H1 (cell line): ENCODE data around the gene CCNA1.

Source experiments
- BRCA1 ChIP-seq: IDR thresholded peaks from 2 replicates; pipeline ENCODE4 v1.6.1; 2012; ENCODE audit warnings: low read depth, low read length, improper control_type of control experiment
- CTCF ChIP-seq, 3 experiments: IDR thresholded peaks; 1 replicate in 2 of 3; 2 replicates in 1 of 3; pipeline versions ENCODE4 v1.5.1 to v1.6.1; 2011; ENCODE audit warnings: low read length in 3 of 3, mild to moderate bottlenecking in 3 of 3, inconsistent platforms in 2 of 3, low read depth in 1 of 3, moderate library complexity in 1 of 3; ENCODE audit not compliant: insufficient read depth in 1 of 3; ENCODE audit errors: control extremely low read depth in 1 of 3
- EZH2 ChIP-seq: fragments of 200-600 bp; sonication (generic); IDR thresholded peaks from 2 replicates; pipeline ENCODE4 v1.7.1; 2012; ENCODE audit warnings: low read depth, mild to moderate bottlenecking, moderate library complexity, low read length, inconsistent platforms; ENCODE audit not compliant: severe bottlenecking
- GABPA ChIP-seq: IDR thresholded peaks from 2 replicates; pipeline ENCODE4 v1.6.1; 2011; ENCODE audit warnings: mild to moderate bottlenecking, low read length, moderate library complexity, borderline replicate concordance; ENCODE audit not compliant: insufficient read depth
- MAFK ChIP-seq: IDR thresholded peaks from 2 replicates; pipeline ENCODE4 v1.6.1; 2012; ENCODE audit warnings: low read depth, mild to moderate bottlenecking, improper control_type of control experiment, low read length
- POLR2A ChIP-seq, 2 experiments: IDR thresholded peaks; 1 replicate in 1 of 2; 2 replicates in 1 of 2; pipeline ENCODE4 v1.6.1; 2011; ENCODE audit warnings: low read depth in 2 of 2, low read length in 2 of 2, mild to moderate bottlenecking in 2 of 2; ENCODE audit errors: control extremely low read depth in 1 of 2
- RAD21 ChIP-seq, 2 experiments: IDR thresholded peaks in 1 of 2; conservative IDR thresholded peaks in 1 of 2; 2 replicates each; pipeline ENCODE4 v1.6.1; 2011; ENCODE audit warnings: low read depth in 2 of 2, low read length in 2 of 2, improper control_type of control experiment in 1 of 2, inconsistent platforms in 1 of 2, mild to moderate bottlenecking in 1 of 2, moderate library complexity in 1 of 2
- SIN3A ChIP-seq, 2 experiments: IDR thresholded peaks in 1 of 2; conservative IDR thresholded peaks in 1 of 2; 2 replicates each; pipeline ENCODE4 v1.6.1; 2011 to 2012; ENCODE audit warnings: low read length in 2 of 2, improper control_type of control experiment in 1 of 2, low read depth in 1 of 2, mild to moderate bottlenecking in 1 of 2
- TAF1 ChIP-seq: IDR thresholded peaks from 2 replicates; pipeline ENCODE4 v1.6.1; 2011; ENCODE audit warnings: mild to moderate bottlenecking, low read depth, low read length
- TF ChIP-seq, protein P1 (sequence below): IDR thresholded peaks from 2 replicates; pipeline ENCODE4 v1.6.1; 2011; ENCODE audit warnings: low read length, improper control_type of control experiment

DNA sequence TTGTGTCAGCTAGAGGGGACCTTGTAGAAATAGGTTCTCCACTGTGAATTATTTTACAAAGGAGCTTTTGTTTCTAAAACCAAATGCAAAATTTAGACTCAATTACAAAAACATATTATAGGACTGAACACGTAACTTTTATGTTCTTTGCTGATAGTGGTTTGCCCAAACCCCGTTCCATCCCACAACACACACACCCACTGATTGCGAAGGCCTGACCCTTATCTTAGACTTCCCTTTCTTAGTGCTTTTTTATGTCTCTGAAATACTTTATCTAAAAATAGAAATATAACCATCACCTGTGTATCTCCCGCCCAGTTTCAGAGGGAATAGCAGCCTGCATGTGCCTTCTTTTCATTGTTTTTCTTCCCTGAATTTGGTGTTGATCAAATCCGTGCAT, 13.0 kb downstream of the CCNA1 start:
- TF ChIP-seq POLR2A (IDR thresholded peaks at IDR 0.05; ENCODE audit: control extremely low read depth in 1 of 2, low read depth in 2 of 2, low read length in 2 of 2), result no peak
- TF ChIP-seq RAD21 (IDR thresholded peaks at IDR 0.05 in 1 of 2, conservative IDR thresholded peaks at IDR 0.05 in 1 of 2; ENCODE audit: low read depth in 2 of 2, low read length in 2 of 2), result no peak
- no peak for TF ChIP-seq BRCA1
- TF ChIP-seq CTCF (IDR thresholded peaks at IDR 0.05; ENCODE audit: control extremely low read depth in 1 of 3, insufficient read depth in 1 of 3, low read depth in 1 of 3, low read length in 3 of 3), result no peak
- no peak for TF ChIP-seq SIN3A (conservative IDR thresholded peaks at IDR 0.05 in 1 of 2, IDR thresholded peaks at IDR 0.05 in 1 of 2; ENCODE audit: low read depth in 1 of 2, low read length in 2 of 2)
- no peak for TF ChIP-seq MAFK
- no peak for TF ChIP-seq TAF1
- TF ChIP-seq GABPA, result no peak
- TF ChIP-seq EZH2, result no peak
- TF ChIP-seq, protein P1, sequence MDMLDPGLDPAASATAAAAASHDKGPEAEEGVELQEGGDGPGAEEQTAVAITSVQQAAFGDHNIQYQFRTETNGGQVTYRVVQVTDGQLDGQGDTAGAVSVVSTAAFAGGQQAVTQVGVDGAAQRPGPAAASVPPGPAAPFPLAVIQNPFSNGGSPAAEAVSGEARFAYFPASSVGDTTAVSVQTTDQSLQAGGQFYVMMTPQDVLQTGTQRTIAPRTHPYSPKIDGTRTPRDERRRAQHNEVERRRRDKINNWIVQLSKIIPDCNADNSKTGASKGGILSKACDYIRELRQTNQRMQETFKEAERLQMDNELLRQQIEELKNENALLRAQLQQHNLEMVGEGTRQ, result no peak
